Amygdala (tissue), 56 donors: ENCODE measurements around the gene FRMPD4.
"Not testable (repeated sequence)": the region's sequence is repeated elsewhere in the genome, so short reads cannot be mapped to it uniquely, and the experiment has no call there.

Source experiments
- DNase-seq, 56 donors: peaks; one replicate each; lab custom pipeline; 2025; lab: John Stamatoyannopoulos, UW

The FRMPD4 gene

GRCh38 chrX:12494400-12495138, 356.3 kb downstream of the FRMPD4 start:
- DNase-seq, result no peak

GRCh38 chrX:12496343-12496742, 358.1 kb downstream of the FRMPD4 start:
- no peak for DNase-seq

- peak in 1 of 56 donors; percentile 0 for DNase-seq
These were observed 359.7 kb downstream of the FRMPD4 start for GRCh38 chrX:12497832-12498591.

GRCh38 chrX:12505127-12505526, 366.9 kb downstream of the FRMPD4 start:
- DNase-seq, result no peak

- not testable (repeated sequence) for DNase-seq
These were observed 377.1 kb downstream of the FRMPD4 start for GRCh38 chrX:12515384-12515783.

GRCh38 chrX:12526306-12526705, 388.0 kb downstream of the FRMPD4 start:
- DNase-seq, result no peak

GRCh38 chrX:12538096-12538495, 399.8 kb downstream of the FRMPD4 start:
- not testable (repeated sequence) for DNase-seq

GRCh38 chrX:12542251-12542650, 404.0 kb downstream of the FRMPD4 start:
- not testable (repeated sequence) for DNase-seq

- DNase-seq, result no peak
These were observed 410.1 kb downstream of the FRMPD4 start for GRCh38 chrX:12548341-12548740.

GRCh38 chrX:12548746-12549145, 410.5 kb downstream of the FRMPD4 start:
- no peak for DNase-seq

- DNase-seq, result no peak
These were observed 415.9 kb downstream of the FRMPD4 start for GRCh38 chrX:12554206-12554605.

- DNase-seq, result no peak
These were observed 424.8 kb downstream of the FRMPD4 start for GRCh38 chrX:12563121-12563520.

GRCh38 chrX:12564221-12564620, 425.9 kb downstream of the FRMPD4 start:
- DNase-seq, result no peak

- no peak for DNase-seq
These were observed 429.6 kb downstream of the FRMPD4 start for GRCh38 chrX:12567857-12568256.

GRCh38 chrX:12570859-12571501, 432.7 kb downstream of the FRMPD4 start:
- DNase-seq, result no peak

GRCh38 chrX:12579311-12579710, 441.0 kb downstream of the FRMPD4 start:
- no peak for DNase-seq

- DNase-seq, result no peak
These were observed 442.3 kb downstream of the FRMPD4 start for GRCh38 chrX:12580548-12580947.

GRCh38 chrX:12581546-12581945, 443.3 kb downstream of the FRMPD4 start:
- no peak for DNase-seq

- peak in 2 of 56 donors; percentile 0 to 1 for DNase-seq
These were observed 444.4 kb downstream of the FRMPD4 start for GRCh38 chrX:12582649-12583048.

GRCh38 chrX:12583543-12583942, 445.3 kb downstream of the FRMPD4 start:
- no peak for DNase-seq

GRCh38 chrX:12595720-12596119, 457.4 kb downstream of the FRMPD4 start:
- DNase-seq, result no peak
